Stimulated activated CD4-positive, alpha-beta T cell treated with anti-CD3 and anti-CD28 coated beads, Interleukin-2, amount 100 ng/mL, for 4 hours (primary cell): Measurements from ENCODE around the gene GHRL.
"Not testable (repeated sequence)": the region's sequence is repeated elsewhere in the genome, so short reads cannot be mapped to it uniquely, and the experiment has no call there.

Source experiments
- DNase-seq: peaks from one replicate; pipeline ENCODE4 v3.0.0-alpha.2; 2020; ENCODE audit warnings: low read depth

Gene GHRL

DNA sequence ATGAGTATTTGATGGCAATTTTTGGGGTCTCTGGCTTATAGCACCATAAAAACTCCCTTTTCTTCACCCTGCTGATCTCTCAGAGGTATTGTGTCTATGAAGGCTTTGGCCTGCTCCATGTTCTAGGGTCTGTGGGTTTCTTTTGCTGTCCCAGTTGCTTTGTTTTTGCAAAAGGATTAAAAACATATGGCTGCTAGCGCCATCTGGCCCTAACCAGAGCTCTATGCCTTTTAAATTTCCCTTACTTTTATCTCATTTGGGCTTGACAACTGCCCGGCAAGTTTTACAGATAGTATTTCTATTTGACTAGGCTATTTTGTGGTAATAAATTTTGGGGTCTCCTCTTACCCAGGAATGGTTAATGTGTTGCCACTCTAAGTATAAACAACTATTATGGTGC, 6.4 kb upstream of the GHRL start:
- DNase-seq: no peak

DNA sequence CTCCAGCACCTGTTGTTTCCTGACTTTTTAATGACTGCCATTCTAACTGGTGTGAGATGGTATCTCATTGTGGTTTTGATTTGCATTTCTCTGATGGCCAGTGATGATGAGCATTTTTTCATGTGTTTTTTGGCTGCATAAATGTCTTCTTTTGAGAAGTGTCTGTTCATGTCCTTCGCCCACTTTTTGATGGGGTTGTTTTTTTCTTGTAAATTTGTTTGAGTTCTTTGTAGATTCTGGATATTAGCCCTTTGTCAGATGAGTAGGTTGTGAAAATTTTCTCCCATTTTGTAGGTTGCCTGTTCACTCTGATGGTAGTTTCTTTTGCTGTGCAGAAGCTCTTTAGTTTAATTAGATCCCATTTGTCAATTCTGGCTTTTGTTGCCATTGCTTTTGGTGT, 5.3 kb upstream of the GHRL start:
- not testable (repeated sequence) for DNase-seq

DNA sequence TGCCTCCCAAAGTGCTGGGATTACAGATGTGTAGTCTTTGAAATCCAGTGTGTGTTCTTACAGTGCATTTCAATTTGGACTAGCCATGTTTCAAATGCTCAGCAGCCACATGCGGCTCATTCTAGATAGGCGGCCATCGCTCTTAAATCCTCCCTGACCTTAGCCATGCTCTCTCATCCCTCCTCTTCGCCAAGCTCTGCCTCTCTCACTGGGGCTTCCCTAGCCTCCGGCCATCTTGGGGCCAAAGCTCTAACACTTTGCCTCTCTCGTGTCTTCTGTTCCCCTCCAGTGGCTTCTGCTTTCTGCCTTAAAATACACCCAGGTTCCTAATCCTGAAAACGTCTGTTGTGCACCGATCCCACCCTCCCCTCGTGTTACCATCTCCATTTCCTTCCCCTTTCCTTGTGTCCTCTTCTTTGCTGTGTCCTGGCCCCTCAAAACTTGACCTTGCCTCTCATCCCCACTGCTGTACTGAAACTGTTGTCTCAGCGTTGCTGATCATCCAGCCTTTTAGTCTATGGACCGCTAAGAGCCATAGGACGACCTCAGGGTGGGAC, 1.4 kb upstream of the GHRL start:
- DNase-seq: no peak

DNA sequence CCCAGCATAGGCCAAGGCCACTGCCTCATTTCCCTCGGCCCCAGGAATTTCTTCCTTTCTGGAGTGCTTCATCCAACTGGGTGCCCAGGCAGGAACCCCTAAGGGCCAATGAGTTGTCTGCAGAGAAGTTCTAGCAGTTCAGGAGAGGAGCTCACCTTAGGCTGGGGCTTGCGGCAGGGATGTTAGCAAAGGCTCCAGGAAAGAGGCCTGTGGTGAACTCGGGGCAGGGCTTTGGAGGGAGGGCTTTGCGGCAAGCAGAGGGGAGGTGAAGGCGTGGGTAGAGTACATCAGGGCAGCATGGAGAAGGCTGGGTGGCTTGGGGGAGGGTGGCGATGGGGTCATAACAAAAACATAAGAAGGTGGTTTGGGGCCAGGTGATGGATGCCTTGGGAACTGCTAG, 1.1 kb downstream of the GHRL start:
- DNase-seq: no peak

DNA sequence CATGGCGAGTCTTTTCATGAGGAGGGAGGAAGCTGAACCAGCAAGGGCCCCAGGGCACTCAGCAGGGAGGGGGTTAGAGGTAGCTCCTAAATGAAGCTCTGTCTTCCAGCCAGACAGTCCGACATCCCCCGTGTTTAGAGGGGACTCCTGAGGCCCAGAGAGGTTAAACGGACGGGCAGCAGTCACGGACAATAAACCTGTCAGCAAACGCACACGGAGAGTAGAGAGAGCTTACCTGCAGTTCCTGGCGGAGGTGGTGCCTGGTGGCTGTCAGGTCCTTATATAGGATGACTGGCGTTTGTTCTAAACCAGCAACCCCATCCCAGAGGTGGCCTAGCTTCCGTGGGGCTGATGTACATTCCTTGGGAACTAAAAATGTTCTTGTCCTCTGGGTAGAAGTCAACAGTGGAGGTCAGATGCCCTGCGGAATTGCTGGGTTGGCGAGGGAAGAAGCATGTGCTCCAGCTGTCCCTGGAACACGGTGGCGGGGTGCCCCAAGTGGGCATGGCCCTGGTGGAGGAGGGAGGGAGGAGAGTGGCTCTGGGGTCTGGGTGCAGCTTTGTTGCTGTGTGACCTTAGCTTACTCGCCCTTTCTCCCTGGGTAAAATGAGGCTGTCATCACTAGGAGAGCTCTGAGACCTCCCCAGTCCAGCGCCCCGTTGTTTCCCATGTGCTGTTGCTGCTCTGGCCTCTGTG, 2.1 kb downstream of the GHRL start:
- no peak for DNase-seq

DNA sequence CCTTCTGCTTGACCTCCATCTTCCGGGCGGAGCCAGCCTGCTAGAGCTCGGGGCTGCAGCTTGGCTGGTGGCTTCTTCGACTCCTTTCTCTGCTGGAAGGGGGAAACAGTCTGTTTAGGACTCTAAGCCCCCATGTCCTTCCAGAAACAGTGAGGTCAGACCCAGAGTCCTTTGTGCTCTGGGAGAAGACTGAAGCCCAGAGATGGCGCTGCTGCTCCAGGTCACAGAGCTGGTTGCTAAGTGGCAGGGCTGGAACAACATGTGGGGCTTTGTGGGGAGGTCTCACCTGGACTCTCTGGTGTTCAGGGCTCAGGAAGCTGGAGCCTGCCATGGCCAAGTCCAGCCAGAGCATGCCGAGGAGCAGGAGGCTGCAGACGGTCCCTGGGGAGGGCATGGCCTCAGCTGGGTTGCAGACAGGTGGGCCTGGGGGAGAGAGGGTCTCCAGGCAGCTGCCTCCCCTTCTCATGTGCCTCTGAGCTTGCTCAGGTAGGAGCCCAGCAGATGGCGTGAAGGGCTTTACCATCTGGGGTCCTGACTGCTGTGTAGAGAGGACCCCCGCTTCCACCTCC, 2.9 kb downstream of the GHRL start:
- DNase-seq: no peak

DNA sequence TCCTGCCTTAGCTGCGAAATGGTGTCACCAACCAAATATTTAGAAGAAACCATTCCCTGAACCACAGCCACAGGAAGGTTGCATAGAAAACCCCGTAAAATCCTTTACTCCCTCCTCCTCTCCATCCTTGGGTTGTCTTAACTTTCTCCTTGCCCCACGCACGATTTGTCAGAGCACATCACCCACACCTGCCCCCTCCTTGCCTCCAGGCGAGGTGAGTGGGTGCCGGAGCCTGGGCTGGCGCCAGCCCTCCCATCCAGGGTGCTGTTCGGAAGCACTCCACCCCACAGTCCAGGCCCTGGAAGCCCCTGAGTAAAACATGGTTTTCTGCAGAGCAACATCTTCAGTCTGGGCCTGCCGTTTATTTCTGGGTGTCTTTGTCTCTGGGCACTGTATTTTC, 3.7 kb downstream of the GHRL start:
- DNase-seq: no peak

DNA sequence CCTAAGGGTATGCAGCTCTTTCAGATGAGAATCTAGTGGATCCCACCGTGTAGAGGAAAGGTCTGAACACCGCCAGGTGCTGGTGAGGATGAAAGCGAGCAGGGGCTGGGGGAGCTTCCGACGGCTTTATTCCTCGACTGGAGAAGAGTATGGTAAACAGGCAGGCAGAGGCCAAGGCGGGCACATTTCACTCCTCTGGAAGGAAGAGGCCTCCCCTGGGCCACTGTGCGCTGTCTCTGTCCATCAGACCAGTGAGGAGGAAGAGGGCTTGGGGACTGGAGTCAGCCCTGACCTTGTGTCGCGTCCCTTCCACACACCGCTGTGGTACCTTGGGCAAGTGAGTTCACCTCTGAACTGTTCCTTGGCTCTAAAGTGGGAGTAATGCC, 4.2 kb downstream of the GHRL start:
- DNase-seq: no peak

DNA sequence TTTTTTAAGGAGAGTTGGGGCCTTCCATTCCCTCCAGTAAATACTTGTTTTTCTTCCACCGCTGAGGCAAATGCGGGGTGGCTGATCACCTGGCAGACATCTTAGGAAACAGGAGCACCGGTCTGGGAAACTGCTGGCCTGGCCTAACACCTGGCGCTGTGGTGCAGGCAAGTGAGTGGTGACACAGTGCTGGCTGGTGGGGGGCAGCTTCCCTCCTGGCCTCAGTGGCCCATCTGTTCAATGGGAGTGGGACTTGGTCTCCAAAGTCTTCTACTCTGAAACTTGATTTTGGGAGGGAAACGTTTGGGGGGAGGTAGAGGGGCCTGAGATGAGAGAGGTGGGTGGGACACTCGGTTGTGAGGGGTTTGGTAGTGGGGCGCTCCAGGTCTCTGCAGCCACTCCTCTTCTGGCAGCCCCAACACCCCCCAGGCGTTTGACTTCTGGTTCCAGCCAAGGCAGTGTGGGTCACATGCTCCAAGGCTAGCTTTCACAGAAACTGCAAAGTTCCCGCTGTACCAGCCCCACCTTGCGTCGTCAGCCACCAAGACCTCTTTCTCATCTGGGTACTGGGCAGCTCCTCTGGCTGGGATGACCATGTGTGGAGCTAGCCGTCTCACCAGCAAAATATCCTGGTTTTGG, 4.7 kb downstream of the GHRL start:
- no peak for DNase-seq

DNA sequence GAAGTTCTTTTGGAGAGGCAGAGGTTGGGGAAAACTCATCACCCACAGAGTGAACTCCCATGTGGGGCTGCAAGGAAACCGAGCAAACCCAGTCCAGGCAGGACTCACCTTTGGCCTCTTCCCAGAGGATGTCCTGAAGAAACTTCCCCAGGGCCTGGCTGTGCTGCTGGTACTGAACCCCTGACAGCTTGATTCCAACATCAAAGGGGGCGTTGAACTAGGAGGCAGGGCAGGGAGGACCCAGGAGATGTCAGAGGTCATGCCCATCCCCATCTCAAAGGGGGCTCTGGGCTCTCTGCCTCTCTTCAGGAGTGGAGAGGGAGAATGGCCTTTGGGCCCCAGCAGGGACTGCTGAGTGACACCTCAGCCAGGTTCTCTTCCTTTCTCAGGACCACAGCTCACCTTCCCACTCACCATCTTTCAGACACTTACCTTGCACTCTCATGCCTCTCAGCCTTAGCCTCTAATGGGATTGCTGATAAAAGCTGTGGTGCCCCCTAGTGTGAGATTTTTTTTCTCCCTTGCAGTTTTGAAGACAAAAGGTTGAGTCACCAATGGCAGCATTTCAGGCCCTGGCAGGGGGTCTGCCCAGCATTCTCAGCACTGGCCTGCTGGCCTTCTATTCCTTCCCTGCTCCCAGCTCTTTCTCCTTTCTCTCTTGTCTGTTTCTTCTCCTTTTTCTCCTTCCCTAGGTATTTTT, 6.0 kb downstream of the GHRL start:
- no peak for DNase-seq

DNA sequence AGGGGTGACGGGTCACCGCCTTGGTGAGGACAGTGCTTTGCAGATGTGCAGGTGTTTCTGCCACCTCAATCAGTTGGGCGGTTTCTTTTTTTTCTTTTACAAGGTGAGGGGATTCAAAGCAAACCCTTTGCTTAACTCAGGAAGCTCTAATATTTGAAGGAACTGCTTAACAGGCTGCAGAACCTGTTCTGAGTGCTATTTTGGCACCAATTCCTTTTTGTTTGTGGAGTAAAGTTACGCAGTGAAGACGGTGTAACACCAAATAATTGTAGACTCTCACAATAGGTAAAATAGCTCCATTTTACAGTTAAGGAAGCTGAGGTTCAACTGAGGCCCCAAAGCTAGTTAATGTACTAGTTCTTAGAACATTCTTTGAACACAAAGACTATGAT, 6.6 kb downstream of the GHRL start:
- no peak for DNase-seq

DNA sequence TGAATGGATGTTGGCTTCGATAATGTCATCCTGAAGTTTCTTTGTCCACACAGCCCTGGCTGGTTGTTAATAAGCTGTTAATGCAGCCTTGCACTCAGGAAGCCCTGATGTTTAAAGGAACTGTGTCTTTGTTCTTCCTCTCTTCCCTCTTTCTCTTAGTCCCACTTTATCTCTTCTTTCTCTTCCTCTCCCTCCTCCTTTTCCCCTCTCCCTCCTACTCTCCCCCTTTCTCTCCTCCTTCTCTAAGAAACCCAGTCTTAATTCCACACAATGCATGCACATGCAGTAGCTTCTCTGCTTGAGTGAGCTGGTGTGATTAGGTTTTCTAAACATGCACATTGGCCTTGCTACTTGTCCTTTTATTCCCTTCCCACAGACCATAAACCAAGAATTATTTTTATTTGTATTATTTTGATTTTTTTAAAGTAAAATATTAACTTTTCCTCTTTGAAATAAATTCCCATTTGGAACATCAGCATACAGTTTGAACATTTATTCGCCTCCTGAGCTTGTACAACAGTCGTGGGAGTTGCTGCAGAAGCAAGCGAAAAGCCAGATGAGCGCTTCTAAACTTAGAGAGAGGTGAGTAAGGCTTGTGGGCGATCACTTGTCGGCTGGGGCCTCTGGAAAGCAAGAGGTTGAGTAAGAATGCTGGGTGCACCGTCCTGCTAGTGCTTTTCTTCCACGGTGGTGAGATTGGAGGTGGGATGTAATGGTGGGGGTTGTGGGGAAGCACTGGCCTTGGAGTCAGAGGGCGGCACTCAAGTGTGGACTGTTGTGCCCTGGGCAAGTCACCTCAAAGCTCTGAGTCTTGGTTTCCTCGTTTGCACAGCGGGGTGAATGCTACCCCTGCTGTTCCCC, 7.2 kb downstream of the GHRL start:
- no peak for DNase-seq

DNA sequence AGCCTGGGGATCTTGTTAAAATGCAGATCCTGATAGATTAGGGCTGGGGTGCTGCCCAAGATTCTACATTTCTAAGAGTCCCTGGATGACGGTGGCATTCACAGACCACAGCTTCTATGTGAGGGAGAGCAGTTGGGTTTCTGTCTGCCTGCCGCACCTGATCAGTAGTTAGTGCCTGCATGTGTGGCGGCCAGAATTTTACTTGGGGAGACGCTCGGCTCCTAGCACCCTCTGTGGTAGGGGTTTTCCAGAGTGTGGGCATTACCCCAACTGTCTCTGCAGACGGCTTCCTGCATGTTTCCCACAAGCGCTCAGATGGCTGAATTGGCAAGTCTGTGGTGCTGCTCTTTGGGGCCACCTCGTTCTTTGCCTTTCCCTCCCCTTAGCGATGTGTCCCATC, 8.3 kb downstream of the GHRL start:
- peak; percentile 18 for DNase-seq

DNA sequence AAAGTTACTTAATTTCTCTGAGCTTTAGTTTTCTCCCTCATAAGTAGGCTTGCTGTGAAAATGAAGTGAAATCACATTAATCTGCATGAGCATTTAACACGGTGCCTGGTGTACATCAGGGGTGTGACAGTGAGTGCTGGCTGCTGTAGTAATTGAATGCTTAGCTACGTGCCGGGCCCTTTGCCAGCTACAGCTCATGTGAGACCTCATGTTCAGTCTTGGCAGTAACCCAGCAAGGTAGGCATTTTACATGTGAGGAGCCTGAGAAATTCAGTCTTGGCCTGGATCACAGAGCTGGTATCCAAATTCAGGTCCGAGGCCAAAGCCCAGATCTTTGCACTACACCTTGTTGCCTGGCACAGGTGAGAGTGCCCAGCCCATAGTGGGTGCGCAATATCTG, 9.1 kb downstream of the GHRL start:
- no peak for DNase-seq

DNA sequence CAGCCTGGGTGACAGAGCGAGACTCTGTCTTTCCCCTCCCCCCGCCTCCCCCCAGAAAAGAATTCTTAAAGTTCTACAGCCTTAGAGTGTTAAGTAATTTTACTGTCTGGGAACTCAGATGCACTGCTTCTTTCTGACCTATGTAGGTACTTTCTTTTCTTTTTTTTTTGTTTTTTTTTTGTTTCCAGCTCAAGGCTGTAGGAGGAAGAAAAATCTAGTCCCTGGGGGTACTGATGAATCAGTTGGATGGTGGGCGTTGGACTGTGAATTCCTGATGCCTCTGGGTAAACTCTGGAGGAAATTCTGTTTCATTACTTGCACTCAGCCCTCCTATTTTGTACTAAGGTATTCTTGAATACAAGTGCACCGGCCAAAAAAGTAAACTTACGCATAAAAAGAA, 10.8 kb downstream of the GHRL start:
- DNase-seq: peak; percentile 19

DNA sequence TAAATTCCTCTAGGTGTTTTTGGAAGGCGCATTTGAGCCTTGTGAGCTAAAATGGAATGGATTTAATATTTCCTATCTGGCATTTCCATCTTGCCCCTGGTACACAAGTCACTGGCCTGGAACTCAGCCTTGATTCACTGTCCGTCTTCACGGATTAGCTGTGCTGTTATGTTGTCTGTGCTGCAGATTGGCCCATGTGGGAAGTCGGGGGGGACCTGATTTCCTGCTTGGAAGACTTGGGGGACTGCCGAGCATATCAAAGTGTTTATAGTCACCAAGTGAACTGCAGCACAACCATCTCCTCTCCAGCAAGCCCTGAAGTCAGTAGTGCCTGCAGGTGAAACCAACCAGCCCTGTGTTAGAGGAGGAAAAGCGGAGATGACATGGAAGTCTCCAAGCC, 12.2 kb downstream of the GHRL start:
- DNase-seq: no peak

DNA sequence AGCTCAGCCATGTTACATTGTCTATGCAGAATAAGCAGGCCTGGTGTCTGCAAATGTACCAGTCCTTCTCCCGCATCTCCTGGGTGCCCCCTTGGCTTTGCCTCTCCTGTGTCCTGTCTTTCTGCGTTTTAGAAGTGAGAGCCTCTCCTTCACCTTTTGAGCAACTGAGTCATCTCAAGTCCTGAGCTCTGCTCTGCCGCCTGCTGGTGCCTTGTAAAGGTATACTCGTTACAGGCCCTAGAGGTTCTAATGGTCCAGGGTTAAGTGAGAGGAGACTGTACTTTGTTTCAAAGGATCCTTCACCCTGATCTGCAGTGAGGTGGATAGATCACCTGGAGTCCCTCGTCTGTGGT, 12.6 kb downstream of the GHRL start:
- no peak for DNase-seq

DNA sequence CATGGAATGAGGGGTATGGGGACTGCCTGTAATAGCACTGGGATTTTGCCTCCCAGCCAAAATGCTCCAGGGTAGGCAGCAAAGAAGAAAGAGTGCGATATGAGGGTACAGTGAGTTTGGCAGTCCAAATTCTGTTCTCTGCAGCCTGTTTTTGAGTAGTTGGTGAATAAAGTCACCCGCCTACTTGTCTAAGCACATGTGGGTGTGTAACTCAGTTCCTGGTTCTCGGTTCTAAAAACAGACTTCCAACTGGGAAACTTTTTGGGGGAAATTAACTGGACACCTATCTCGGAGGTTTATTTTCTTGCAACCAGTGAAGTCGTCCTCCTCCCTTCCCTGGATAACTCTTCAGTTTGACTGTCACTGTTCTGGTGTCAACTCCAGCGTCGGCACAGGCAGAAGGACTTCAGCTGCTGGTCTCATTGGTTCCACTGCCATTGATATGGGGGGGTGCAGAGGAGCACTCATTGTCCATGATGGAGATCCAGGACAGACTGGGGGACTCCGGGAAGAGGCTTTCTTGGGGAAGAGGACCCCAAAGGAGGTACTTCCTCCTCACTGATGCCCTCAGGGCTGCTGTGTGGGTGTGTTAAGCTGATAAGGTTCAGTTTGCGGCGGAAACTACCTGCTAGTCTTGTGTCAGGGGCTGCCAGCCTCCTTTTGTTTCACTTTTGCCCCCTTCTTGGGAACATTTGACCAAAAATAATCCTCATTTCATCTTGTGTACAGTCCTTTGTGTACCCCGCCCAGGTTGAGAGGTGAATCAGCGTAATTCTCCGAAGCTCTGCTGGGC, 13.2 kb downstream of the GHRL start:
- DNase-seq: no peak

DNA sequence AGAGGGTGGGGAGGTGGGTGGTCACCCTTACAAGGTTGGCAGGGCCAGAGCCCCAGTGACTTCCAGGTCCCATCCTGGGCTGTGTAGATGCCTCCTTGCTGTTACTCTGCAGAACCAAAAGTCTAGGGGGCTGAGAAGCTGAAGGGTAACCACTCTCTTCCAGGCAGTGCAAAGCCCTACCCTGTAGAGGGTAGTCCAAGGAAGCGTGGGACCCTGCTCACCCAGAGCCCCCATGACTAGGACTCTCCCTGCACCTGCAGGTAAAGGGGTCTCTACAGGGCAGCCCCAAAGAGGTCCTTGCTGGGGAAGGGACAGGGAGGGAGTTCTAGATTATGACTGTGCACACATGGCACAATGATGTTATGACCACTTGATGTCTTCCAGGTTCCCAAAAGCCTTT, 14.2 kb downstream of the GHRL start:
- no peak for DNase-seq

DNA sequence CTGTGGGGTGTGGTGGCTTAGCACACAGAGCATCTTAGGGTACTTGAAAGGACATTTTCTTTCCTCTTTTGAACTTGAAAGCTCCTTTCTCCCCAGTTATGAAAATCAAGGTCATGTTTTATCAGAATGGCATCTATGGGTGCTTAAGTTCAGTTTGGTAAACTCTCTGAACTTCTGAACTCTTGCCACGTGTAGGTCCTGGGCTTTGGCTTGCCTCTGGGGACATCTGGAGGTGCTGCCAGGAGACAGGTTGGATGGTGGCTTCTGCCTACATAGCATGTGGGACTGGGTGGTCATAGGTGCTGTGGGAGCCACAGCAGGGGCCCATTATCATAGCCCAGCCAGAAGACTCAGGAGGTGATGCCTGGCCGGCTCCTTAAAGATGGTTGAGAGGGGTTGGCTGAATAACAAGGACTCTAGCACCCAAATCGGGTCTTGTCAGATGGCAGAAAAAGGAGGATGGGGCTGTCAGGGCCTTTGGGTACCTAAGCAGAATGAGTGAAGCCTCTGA, 15.6 kb downstream of the GHRL start:
- no peak for DNase-seq

DNA sequence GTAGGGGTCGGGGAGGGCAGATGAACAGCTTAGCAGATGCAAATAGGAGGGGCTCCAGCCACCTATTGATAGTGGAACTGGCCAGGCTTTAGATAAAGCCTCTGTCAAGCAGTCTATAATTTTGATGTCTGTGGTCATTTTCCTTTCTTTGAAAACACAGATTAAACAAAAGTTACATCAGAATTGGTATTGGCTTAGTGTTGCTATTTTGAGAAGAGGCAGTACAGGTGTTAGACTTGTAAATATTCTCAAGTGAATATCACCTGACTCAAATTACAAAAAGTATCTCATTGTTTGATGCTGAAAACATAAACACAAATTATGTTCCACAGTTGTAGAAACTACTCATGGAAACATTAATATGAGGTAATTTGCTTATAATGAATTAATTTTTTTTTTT, 18.1 kb downstream of the GHRL start:
- DNase-seq: no peak
